H1 (cell line): ENCODE data around the gene CDC14B.

ENCODE experiments used
- CREB1 ChIP-seq: IDR thresholded peaks from 2 replicates; pipeline ENCODE4 v1.6.1; 2012; ENCODE audit warnings: inconsistent platforms
- EZH2 ChIP-seq: fragments of 200-600 bp; sonication (generic); IDR thresholded peaks from 2 replicates; pipeline ENCODE4 v1.7.1; 2012; ENCODE audit warnings: low read depth, mild to moderate bottlenecking, moderate library complexity, low read length, inconsistent platforms; ENCODE audit not compliant: severe bottlenecking
- POLR2A ChIP-seq, 2 experiments: IDR thresholded peaks; 1 replicate in 1 of 2; 2 replicates in 1 of 2; pipeline ENCODE4 v1.6.1; 2011; ENCODE audit warnings: low read depth in 2 of 2, low read length in 2 of 2, mild to moderate bottlenecking in 2 of 2; ENCODE audit errors: control extremely low read depth in 1 of 2
- POLR2AphosphoS5 ChIP-seq: IDR thresholded peaks from 2 replicates; pipeline ENCODE4 v1.6.1; 2011; ENCODE audit warnings: low read depth, low read length
- RFX5 ChIP-seq: IDR thresholded peaks from 2 replicates; pipeline ENCODE4 v1.6.1; 2011; ENCODE audit warnings: low read depth, low read length, improper control_type of control experiment, borderline replicate concordance
- RXRA ChIP-seq: IDR thresholded peaks from 2 replicates; pipeline ENCODE4 v1.6.1; 2011; ENCODE audit warnings: low read depth, mild to moderate bottlenecking, low read length, moderate library complexity; ENCODE audit not compliant: insufficient read depth
- SAP30 ChIP-seq: fragments of 300-600 bp; sonication (generic); IDR thresholded peaks from 2 replicates; pipeline ENCODE4 v1.7.1; 2012; ENCODE audit warnings: low read length, moderate library complexity, mild to moderate bottlenecking, inconsistent platforms; ENCODE audit not compliant: insufficient read depth, insufficient replicate concordance
- SRF ChIP-seq: IDR thresholded peaks from 2 replicates; pipeline ENCODE4 v1.6.1; 2011; ENCODE audit warnings: mild to moderate bottlenecking, low read depth, low read length, moderate library complexity
- TEAD4 ChIP-seq: IDR thresholded peaks from 2 replicates; pipeline ENCODE4 v1.6.1; 2012; ENCODE audit warnings: low read depth, low read length, inconsistent platforms, mixed read lengths
- YY1 ChIP-seq: IDR thresholded peaks from 2 replicates; pipeline ENCODE4 v1.6.1; 2011; ENCODE audit warnings: low read depth, mild to moderate bottlenecking, low read length
- TF ChIP-seq, protein P1 (sequence below), 3 experiments: IDR thresholded peaks; 1 replicate in 2 of 3; 2 replicates in 1 of 3; pipeline versions ENCODE4 v1.5.1 to v1.6.1; 2011; ENCODE audit warnings: low read length in 3 of 3, mild to moderate bottlenecking in 3 of 3, inconsistent platforms in 2 of 3, low read depth in 1 of 3, moderate library complexity in 1 of 3; ENCODE audit not compliant: insufficient read depth in 1 of 3; ENCODE audit errors: control extremely low read depth in 1 of 3
- TF ChIP-seq, protein P2 (sequence below): IDR thresholded peaks from 2 replicates; pipeline ENCODE4 v1.6.1; 2012; ENCODE audit warnings: inconsistent platforms

DNA sequence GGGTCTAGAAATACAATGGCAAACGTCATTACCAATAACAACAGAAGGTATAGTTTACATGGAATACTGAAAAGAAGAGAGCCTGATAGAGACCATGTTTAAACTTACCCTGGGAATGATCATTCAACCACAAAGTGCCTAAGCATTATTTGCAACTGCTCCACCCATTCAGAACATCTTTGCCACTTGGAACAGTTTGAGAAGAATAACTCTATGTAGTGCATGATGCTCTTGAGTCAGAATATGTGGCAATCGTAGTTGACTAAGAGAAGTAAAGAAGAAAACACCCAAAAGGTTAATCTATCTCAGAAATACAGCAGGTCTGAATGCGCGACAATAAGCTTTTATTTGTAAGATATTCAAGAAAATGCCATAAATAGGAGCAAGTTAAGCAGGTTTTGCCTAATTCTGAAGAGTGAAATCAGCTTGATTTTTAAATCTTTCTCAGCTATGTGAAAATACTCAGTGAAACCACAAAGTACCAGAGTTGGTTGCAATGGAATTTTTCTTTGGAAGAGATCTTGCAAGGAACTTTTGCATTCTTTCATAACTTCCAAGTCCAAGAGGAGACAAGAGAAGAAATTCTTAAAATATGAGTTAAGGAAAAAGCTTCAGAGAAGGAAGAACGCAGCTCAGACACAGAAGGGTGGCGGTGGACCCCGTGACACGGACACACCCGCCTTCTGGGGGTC is 105.4 kb downstream of the CDC14B start:
- TF ChIP-seq, protein P1, sequence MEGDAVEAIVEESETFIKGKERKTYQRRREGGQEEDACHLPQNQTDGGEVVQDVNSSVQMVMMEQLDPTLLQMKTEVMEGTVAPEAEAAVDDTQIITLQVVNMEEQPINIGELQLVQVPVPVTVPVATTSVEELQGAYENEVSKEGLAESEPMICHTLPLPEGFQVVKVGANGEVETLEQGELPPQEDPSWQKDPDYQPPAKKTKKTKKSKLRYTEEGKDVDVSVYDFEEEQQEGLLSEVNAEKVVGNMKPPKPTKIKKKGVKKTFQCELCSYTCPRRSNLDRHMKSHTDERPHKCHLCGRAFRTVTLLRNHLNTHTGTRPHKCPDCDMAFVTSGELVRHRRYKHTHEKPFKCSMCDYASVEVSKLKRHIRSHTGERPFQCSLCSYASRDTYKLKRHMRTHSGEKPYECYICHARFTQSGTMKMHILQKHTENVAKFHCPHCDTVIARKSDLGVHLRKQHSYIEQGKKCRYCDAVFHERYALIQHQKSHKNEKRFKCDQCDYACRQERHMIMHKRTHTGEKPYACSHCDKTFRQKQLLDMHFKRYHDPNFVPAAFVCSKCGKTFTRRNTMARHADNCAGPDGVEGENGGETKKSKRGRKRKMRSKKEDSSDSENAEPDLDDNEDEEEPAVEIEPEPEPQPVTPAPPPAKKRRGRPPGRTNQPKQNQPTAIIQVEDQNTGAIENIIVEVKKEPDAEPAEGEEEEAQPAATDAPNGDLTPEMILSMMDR (IDR thresholded peaks at IDR 0.05; ENCODE audit: control extremely low read depth in 1 of 3, insufficient read depth in 1 of 3, low read depth in 1 of 3, low read length in 3 of 3), result no peak
- TF ChIP-seq POLR2AphosphoS5 (no peak), POLR2A (IDR thresholded peaks at IDR 0.05; ENCODE audit: control extremely low read depth in 1 of 2, low read depth in 2 of 2, low read length in 2 of 2) (no peak), SRF (no peak), RFX5 (no peak), CREB1 (no peak), EZH2 (no peak), YY1 (no peak), TEAD4 (no peak), RXRA (no peak), SAP30 (no peak)
- TF ChIP-seq, protein P2, sequence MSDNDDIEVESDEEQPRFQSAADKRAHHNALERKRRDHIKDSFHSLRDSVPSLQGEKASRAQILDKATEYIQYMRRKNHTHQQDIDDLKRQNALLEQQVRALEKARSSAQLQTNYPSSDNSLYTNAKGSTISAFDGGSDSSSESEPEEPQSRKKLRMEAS, result no peak
